ENCODE results near the gene YBX1.
"Not testable (repeated sequence)": the region's sequence is repeated elsewhere in the genome, so short reads cannot be mapped to it uniquely, and the experiment has no call there.

The YBX1 gene

GRCh38 chr1:42750041-42750440 lies 67.8 kb downstream of the YBX1 start:
- no peak for DNase-seq (ENCODE audit: low spot score)

- not testable (repeated sequence) for DNase-seq (ENCODE audit: low spot score)
Observed at GRCh38 chr1:42751511-42752070, 69.4 kb downstream of the YBX1 start.

GRCh38 chr1:42752284-42752683 lies 70.1 kb downstream of the YBX1 start:
- no peak for DNase-seq (ENCODE audit: low spot score)

GRCh38 chr1:42753070-42753469 lies 70.9 kb downstream of the YBX1 start:
- DNase-seq (ENCODE audit: low spot score): no peak

Measured in hematopoietic multipotent progenitor cell treated with erythropoietin and hydrocortisone succinate and interleukin-3 and kit ligand, for 15 days (in vitro differentiated cells).